ENCODE measurements around the gene MAPKAPK3.
A peak's percentile ranks its signal among the peaks of the same experiment; 100 is the strongest.

MAPKAPK3 gene
- long read RNA-seq, donor 1, transcript MAPKAPK3-201 (11 exons, 2,500 nt): major isoform, 7 of 20 reads
- long read RNA-seq, donor 1, partial matches to known transcripts: 7 of 20 reads
- long read RNA-seq, donor 1, other reads (novel, unspliced or antisense): 0 of 20 reads
- long read RNA-seq, donor 2, transcript MAPKAPK3-201 (11 exons, 2,500 nt): major isoform, 6 of 11 reads
- long read RNA-seq, donor 2, partial matches to known transcripts: 0 of 11 reads
- long read RNA-seq, donor 2, other reads (novel, unspliced or antisense): 0 of 11 reads
- long read RNA-seq, donor 3, transcript MAPKAPK3-201 (11 exons, 2,500 nt): major isoform, 7 of 19 reads
- long read RNA-seq, donor 3, partial matches to known transcripts: 11 of 19 reads
- long read RNA-seq, donor 3, other reads (novel, unspliced or antisense): 0 of 19 reads
- long read RNA-seq, donor 4, transcript MAPKAPK3-201 (11 exons, 2,500 nt): major isoform, 7 of 11 reads
- long read RNA-seq, donor 4, partial matches to known transcripts: 0 of 11 reads
- long read RNA-seq, donor 4, other reads (novel, unspliced or antisense): 0 of 11 reads
- long read RNA-seq, donor 5, transcript MAPKAPK3-201 (11 exons, 2,500 nt): major isoform, 10 of 13 reads
- long read RNA-seq, donor 5, partial matches to known transcripts: 0 of 13 reads
- long read RNA-seq, donor 5, other reads (novel, unspliced or antisense): 0 of 13 reads
- long read RNA-seq, donor 6, transcript MAPKAPK3-201 (11 exons, 2,500 nt): major isoform, 7 of 13 reads
- long read RNA-seq, donor 6, partial matches to known transcripts: 0 of 13 reads
- long read RNA-seq, donor 6, other reads (novel, unspliced or antisense): 0 of 13 reads
- long read RNA-seq, donor 7, transcript MAPKAPK3-208 (11 exons, 2,563 nt): minor isoform, 5 of 24 reads
- long read RNA-seq, donor 7, transcript MAPKAPK3-201 (11 exons, 2,500 nt): major isoform, 13 of 24 reads
- long read RNA-seq, donor 7, partial matches to known transcripts: 5 of 24 reads
- long read RNA-seq, donor 7, other reads (novel, unspliced or antisense): 0 of 24 reads
- long read RNA-seq, donor 8, transcript MAPKAPK3-201 (11 exons, 2,500 nt): major isoform, 5 of 10 reads
- long read RNA-seq, donor 8, partial matches to known transcripts: 0 of 10 reads
- long read RNA-seq, donor 8, other reads (novel, unspliced or antisense): 0 of 10 reads

- DNase-seq: peak; percentile 86
These were observed at the start of gene MAPKAPK3 for GRCh38 chr3:50617096-50617791. Gene MAPKAPK3, plus strand, starts transcription at chr3:50617151. Its CDS starts 415 bp downstream, at chr3:50617566.

GRCh38 chr3:50567386-50568167 is 49.4 kb upstream of the MAPKAPK3 start, which contains the start of gene C3orf18:
Gene C3orf18, minus strand, starts transcription at chr3:50567747. Its CDS starts 2,048 bp downstream, at chr3:50565699.
- peak; percentile 88 for DNase-seq

- DNase-seq: peak; percentile 99
These were observed 47.8 kb upstream of the MAPKAPK3 start, which contains the start of gene HEMK1 for GRCh38 chr3:50568947-50569749. Gene HEMK1, plus strand, starts transcription at chr3:50569522. Its CDS starts 1,583 bp downstream, at chr3:50571105.

- DNase-seq: no peak
These were observed 46.3 kb upstream of the MAPKAPK3 start for GRCh38 chr3:50570508-50571279.

- DNase-seq: no peak
These were observed 45.5 kb upstream of the MAPKAPK3 start for GRCh38 chr3:50571486-50571885.

- peak; percentile 55 for DNase-seq
These were observed 44.8 kb upstream of the MAPKAPK3 start for GRCh38 chr3:50572158-50572557.

- no peak for DNase-seq
These were observed 44.1 kb upstream of the MAPKAPK3 start for GRCh38 chr3:50572801-50573371.

- DNase-seq: no peak
These were observed 43.1 kb upstream of the MAPKAPK3 start for GRCh38 chr3:50573566-50574443.

GRCh38 chr3:50574444-50574831 is 42.5 kb upstream of the MAPKAPK3 start:
- DNase-seq: no peak

GRCh38 chr3:50575372-50575771 is 41.6 kb upstream of the MAPKAPK3 start:
- no peak for DNase-seq

GRCh38 chr3:50577348-50577747 is 39.6 kb upstream of the MAPKAPK3 start:
- no peak for DNase-seq

GRCh38 chr3:50580683-50581458 is 36.1 kb upstream of the MAPKAPK3 start:
- DNase-seq: no peak

GRCh38 chr3:50581459-50581842 is 35.5 kb upstream of the MAPKAPK3 start:
- DNase-seq: no peak

GRCh38 chr3:50582083-50582482 is 34.9 kb upstream of the MAPKAPK3 start:
- no peak for DNase-seq

GRCh38 chr3:50583897-50584296 is 33.1 kb upstream of the MAPKAPK3 start:
- DNase-seq: no peak

GRCh38 chr3:50584391-50584790 is 32.6 kb upstream of the MAPKAPK3 start:
- no peak for DNase-seq

Data from right kidney (tissue), 9 donors.